ENCODE measurements around the gene CLMP.

The CLMP gene

GRCh38 chr11:123239191-123240150, 44.4 kb upstream of the CLMP start:
- no CpG with 5 or more reads among the region's 15 CpGs for WGBS (ENCODE audit: extremely low coverage, insufficient coverage, insufficient read length)
- no peak overlapping the region for H3K14ac ChIP-seq (ENCODE audit: low read length)

GRCh38 chr11:123238297-123238696, 43.2 kb upstream of the CLMP start:
- no peak overlapping the region for H3K4me3 ChIP-seq (ENCODE audit: low read depth, low read length)
- no peak overlapping the region for H4K8ac ChIP-seq (ENCODE audit: low read depth, low read length)
- DNase-seq: peak in 1 of 2 donors; percentile 34
- H3K4ac ChIP-seq (ENCODE audit: low read depth, low read length): no peak overlapping the region
- WGBS (ENCODE audit: extremely low coverage, insufficient coverage, insufficient read length): no CpG with 5 or more reads among the region's 1 CpG
- H3K9ac ChIP-seq (ENCODE audit: low read length): no peak overlapping the region
- peaks cover 0 to 4% of the 10 kb centered on the region in 2 experiments for H3K4me1 ChIP-seq (ENCODE audit: control insufficient read depth in 1 of 2, insufficient read depth in 2 of 2, low read length in 2 of 2)
- peak overlapping the region; percentile 27 for H4K91ac ChIP-seq (ENCODE audit: low read depth, low read length)
- H3K4me2 ChIP-seq (ENCODE audit: low read length): no peak overlapping the region
- H4K12ac ChIP-seq (ENCODE audit: low read depth, low read length): no peak overlapping the region
- H3K27me3 ChIP-seq (ENCODE audit: insufficient read depth, low read length): no peaks in the 10 kb centered on the region
- no peak overlapping the region for H2BK120ac ChIP-seq (ENCODE audit: insufficient read depth, low read length, poor library complexity)
- peak overlapping the region; percentile 54 for H2BK12ac ChIP-seq (ENCODE audit: low read length)
- no peak overlapping the region for H2AK5ac ChIP-seq (ENCODE audit: low read length)
- H3K23ac ChIP-seq (ENCODE audit: low read length): no peak overlapping the region
- no peak overlapping the region for H3K14ac ChIP-seq (ENCODE audit: low read length)
- no peaks in the 10 kb centered on the region for H3K9me3 ChIP-seq (ENCODE audit: insufficient read depth, low read depth, low read length)
- no peak overlapping the region for H2AFZ ChIP-seq (ENCODE audit: insufficient read depth, low read length, poor library complexity)
- H3K79me1 ChIP-seq (ENCODE audit: low read length): no peaks in the 10 kb centered on the region
- H3K27ac ChIP-seq (ENCODE audit: low read depth, low read length): no peak overlapping the region
- H2BK5ac ChIP-seq (ENCODE audit: low read depth, low read length, poor library complexity): no peak overlapping the region
- no peaks in the 10 kb centered on the region for H3K36me3 ChIP-seq (ENCODE audit: control insufficient read depth in 1 of 2, insufficient read depth in 2 of 2, low read length in 2 of 2)
- no peaks in the 10 kb centered on the region for H3K79me2 ChIP-seq (ENCODE audit: control insufficient read depth, insufficient read depth, low read length, poor library complexity)
- no peak overlapping the region for H3K18ac ChIP-seq (ENCODE audit: low read length)

More at GRCh38 chr11:123239191-123240150, 44.4 kb upstream of the CLMP start:
- Histone ChIP-seq H3K4me1 (ENCODE audit: control insufficient read depth in 1 of 2, insufficient read depth in 2 of 2, low read length in 2 of 2) (peaks cover 0 to 7% of the 10 kb centered on the region in 2 experiments), H3K9ac (ENCODE audit: low read length) (no peak overlapping the region), H2AFZ (ENCODE audit: insufficient read depth, low read length, poor library complexity) (no peak overlapping the region), H3K4me2 (ENCODE audit: low read length) (no peak overlapping the region), H3K36me3 (ENCODE audit: control insufficient read depth in 1 of 2, insufficient read depth in 2 of 2, low read length in 2 of 2) (no peaks in the 10 kb centered on the region), H3K27ac (ENCODE audit: low read depth, low read length) (no peak overlapping the region), H2AK5ac (ENCODE audit: low read length) (no peak overlapping the region), H3K79me2 (ENCODE audit: control insufficient read depth, insufficient read depth, low read length, poor library complexity) (no peaks in the 10 kb centered on the region), H2BK12ac (ENCODE audit: low read length) (no peak overlapping the region), H3K23ac (ENCODE audit: low read length) (no peak overlapping the region), H2BK5ac (ENCODE audit: low read depth, low read length, poor library complexity) (no peak overlapping the region), H3K79me1 (ENCODE audit: low read length) (no peaks in the 10 kb centered on the region), H3K9me3 (ENCODE audit: insufficient read depth, low read depth, low read length) (no peaks in the 10 kb centered on the region), H2BK120ac (ENCODE audit: insufficient read depth, low read length, poor library complexity) (no peak overlapping the region), H4K12ac (ENCODE audit: low read depth, low read length) (no peak overlapping the region), H3K4ac (ENCODE audit: low read depth, low read length) (no peak overlapping the region), H3K18ac (ENCODE audit: low read length) (no peak overlapping the region), H4K8ac (ENCODE audit: low read depth, low read length) (no peak overlapping the region), H4K91ac (ENCODE audit: low read depth, low read length) (no peak overlapping the region), H3K27me3 (ENCODE audit: insufficient read depth, low read length) (no peaks in the 10 kb centered on the region), H3K4me3 (ENCODE audit: low read depth, low read length) (no peak overlapping the region)
- DNase-seq: no peak

GRCh38 chr11:123236879-123237278, 41.8 kb upstream of the CLMP start:
- H4K91ac ChIP-seq (ENCODE audit: low read depth, low read length): no peak overlapping the region
- no peak overlapping the region for H2BK5ac ChIP-seq (ENCODE audit: low read depth, low read length, poor library complexity)
- no peak overlapping the region for H2AFZ ChIP-seq (ENCODE audit: insufficient read depth, low read length, poor library complexity)
- no peak overlapping the region for H4K8ac ChIP-seq (ENCODE audit: low read depth, low read length)
- no peak overlapping the region for H2AK5ac ChIP-seq (ENCODE audit: low read length)
- no peak overlapping the region for H4K12ac ChIP-seq (ENCODE audit: low read depth, low read length)
- H2BK12ac ChIP-seq (ENCODE audit: low read length): no peak overlapping the region
- no peak overlapping the region for H3K4ac ChIP-seq (ENCODE audit: low read depth, low read length)
- H3K4me2 ChIP-seq (ENCODE audit: low read length): no peak overlapping the region
- H3K27me3 ChIP-seq (ENCODE audit: insufficient read depth, low read length): no peaks in the 10 kb centered on the region
- no peaks in the 10 kb centered on the region for H3K79me1 ChIP-seq (ENCODE audit: low read length)
- H3K9me3 ChIP-seq (ENCODE audit: insufficient read depth, low read depth, low read length): no peaks in the 10 kb centered on the region
- H2BK120ac ChIP-seq (ENCODE audit: insufficient read depth, low read length, poor library complexity): no peak overlapping the region
- no peaks in the 10 kb centered on the region for H3K36me3 ChIP-seq (ENCODE audit: control insufficient read depth in 1 of 2, insufficient read depth in 2 of 2, low read length in 2 of 2)
- WGBS (ENCODE audit: extremely low coverage, insufficient coverage, insufficient read length): no CpG with 5 or more reads among the region's 3 CpGs
- no peak overlapping the region for H3K9ac ChIP-seq (ENCODE audit: low read length)
- H3K79me2 ChIP-seq (ENCODE audit: control insufficient read depth, insufficient read depth, low read length, poor library complexity): no peaks in the 10 kb centered on the region
- H3K18ac ChIP-seq (ENCODE audit: low read length): no peak overlapping the region
- H3K4me1 ChIP-seq (ENCODE audit: control insufficient read depth in 1 of 2, insufficient read depth in 2 of 2, low read length in 2 of 2): peaks cover 0 to 4% of the 10 kb centered on the region in 2 experiments
- H3K23ac ChIP-seq (ENCODE audit: low read length): no peak overlapping the region
- H3K14ac ChIP-seq (ENCODE audit: low read length): no peak overlapping the region
- H3K27ac ChIP-seq (ENCODE audit: low read depth, low read length): no peak overlapping the region
- H3K4me3 ChIP-seq (ENCODE audit: low read depth, low read length): no peak overlapping the region
- DNase-seq: no peak

GRCh38 chr11:123235656-123236261, 40.7 kb upstream of the CLMP start:
- DNase-seq: no peak
- Histone ChIP-seq H2AK5ac (ENCODE audit: low read length) (no peak overlapping the region), H3K18ac (ENCODE audit: low read length) (no peak overlapping the region), H2AFZ (ENCODE audit: insufficient read depth, low read length, poor library complexity) (no peak overlapping the region), H2BK12ac (ENCODE audit: low read length) (no peak overlapping the region), H3K9me3 (ENCODE audit: insufficient read depth, low read depth, low read length) (no peaks in the 10 kb centered on the region), H3K79me2 (ENCODE audit: control insufficient read depth, insufficient read depth, low read length, poor library complexity) (no peaks in the 10 kb centered on the region), H3K14ac (ENCODE audit: low read length) (no peak overlapping the region), H3K9ac (ENCODE audit: low read length) (no peak overlapping the region), H2BK5ac (ENCODE audit: low read depth, low read length, poor library complexity) (no peak overlapping the region), H3K36me3 (ENCODE audit: control insufficient read depth in 1 of 2, insufficient read depth in 2 of 2, low read length in 2 of 2) (no peaks in the 10 kb centered on the region), H3K23ac (ENCODE audit: low read length) (no peak overlapping the region), H3K79me1 (ENCODE audit: low read length) (no peaks in the 10 kb centered on the region), H3K4me2 (ENCODE audit: low read length) (no peak overlapping the region), H3K27me3 (ENCODE audit: insufficient read depth, low read length) (no peaks in the 10 kb centered on the region), H3K4me3 (ENCODE audit: low read depth, low read length) (no peak overlapping the region), H4K91ac (ENCODE audit: low read depth, low read length) (no peak overlapping the region), H3K4ac (ENCODE audit: low read depth, low read length) (no peak overlapping the region), H3K27ac (ENCODE audit: low read depth, low read length) (no peak overlapping the region), H3K4me1 (ENCODE audit: control insufficient read depth in 1 of 2, insufficient read depth in 2 of 2, low read length in 2 of 2) (peaks cover 0 to 6% of the 10 kb centered on the region in 2 experiments), H4K8ac (ENCODE audit: low read depth, low read length) (no peak overlapping the region), H2BK120ac (ENCODE audit: insufficient read depth, low read length, poor library complexity) (no peak overlapping the region), H4K12ac (ENCODE audit: low read depth, low read length) (no peak overlapping the region)
- no CpG with 5 or more reads among the region's 12 CpGs for WGBS (ENCODE audit: extremely low coverage, insufficient coverage, insufficient read length)
